HepG2 (cell line): ENCODE results near the gene PPA2. TPM values are rescaled to one million over a fixed set of nuclear protein-coding genes. Genes with fewer than 3 reads are reported as not detected.

ENCODE experiments used
- ATAC-seq: fragments of 200-7000 bp; cut with Tn5 transposase; 3 replicates; pipeline ENCODE4 v1.9.1; 2020; ENCODE audit warnings: mild to moderate bottlenecking, moderate library complexity
- BruUV-seq: library from RNA; stranded (reverse); fragments of 400-500 nt; replicated peaks from 2 replicates; lab custom pipeline; 2021; lab: Mats Ljungman, UMichigan
- CTCF ChIA-PET: fragments of 300-600 bp; formaldehyde crosslinking; extraction: SDS; loops from one replicate; lab custom pipeline; 2021; ENCODE audit warnings: low total read pairs, inconsistent platforms, low intra/inter-chr PET ratio; lab: Yijun Ruan, JAX
- POLR2A ChIA-PET: fragments of 350-600 bp; sonication (Branson Sonifier 250); formaldehyde crosslinking; loops from one replicate; lab custom pipeline; 2020; ENCODE audit warnings: antibody characterized with exemption, inconsistent platforms; lab: Yijun Ruan, JAX
- DNase-seq: peaks from one replicate; pipeline ENCODE4 v3.0.0-alpha.2; 2015; ENCODE audit warnings: low spot score
- FAIRE-seq: peaks from 3 replicates; lab custom pipeline; 2011; peaks lifted over from hg19 to GRCh38; lab: Jason Lieb, UNC
- H2AFZ ChIP-seq: one replicate; pipeline ENCODE4 v1.6.1; 2011; ENCODE audit warnings: low read length, inconsistent platforms
- H3K27ac ChIP-seq: fragments of 300-600 bp; 3 replicates; pipeline ENCODE4 v1.8.0; 2011; ENCODE audit warnings: mixed run types, mild to moderate bottlenecking, mixed read lengths, low read length, inconsistent platforms; ENCODE audit not compliant: insufficient read depth; ENCODE audit errors: extremely low read length
- H3K27me3 ChIP-seq, 2 experiments: fragments of 200-600 bp in 1 of 2; 2 replicates in 1 of 2; 3 replicates in 1 of 2; pipeline versions ENCODE4 v1.6.0 to v1.8.0; 2011; ENCODE audit warnings: low read length in 2 of 2, mild to moderate bottlenecking in 2 of 2, moderate library complexity in 2 of 2, inconsistent platforms in 1 of 2; ENCODE audit not compliant: insufficient read depth in 2 of 2, control insufficient read depth in 1 of 2
- H3K36me3 ChIP-seq, 2 experiments: fragments of 200-600 bp in 1 of 2; replicated peaks in 1 of 2; 2 replicates in 1 of 2; 3 replicates in 1 of 2; pipeline versions ENCODE4 v1.5.1 to v1.8.0; 2011; ENCODE audit warnings: low read length in 2 of 2, inconsistent platforms in 1 of 2; ENCODE audit not compliant: insufficient read depth in 2 of 2, control insufficient read depth in 1 of 2
- H3K4me1 ChIP-seq: 2 replicates; pipeline ENCODE4 v1.5.1; 2012; ENCODE audit warnings: low read length, inconsistent platforms; ENCODE audit not compliant: insufficient read depth
- H3K4me2 ChIP-seq: 2 replicates; pipeline ENCODE4 v1.6.0; 2011; ENCODE audit warnings: low read depth, low read length, inconsistent platforms
- H3K4me3 ChIP-seq, 3 experiments: fragments of 200-600 bp in 1 of 3; sonication (generic), shearing (Covaris generic) in 1 of 3; replicated peaks in 1 of 3; 2 replicates each; pipeline ENCODE4 v1.5.1; 2011 to 2016; ENCODE audit warnings: low read length in 3 of 3, inconsistent platforms in 2 of 3, low read depth in 2 of 3, mild to moderate bottlenecking in 2 of 3, control low read depth in 1 of 3, mixed read lengths in 1 of 3; ENCODE audit not compliant: insufficient read depth in 1 of 3
- H3K79me2 ChIP-seq: one replicate; pipeline ENCODE4 v1.6.1; 2011; ENCODE audit warnings: low read length, inconsistent platforms; ENCODE audit not compliant: insufficient read depth
- H3K9ac ChIP-seq: 2 replicates; pipeline ENCODE4 v1.6.0; 2011; ENCODE audit warnings: mild to moderate bottlenecking, low read depth, low read length, inconsistent platforms; ENCODE audit not compliant: insufficient read depth
- H3K9me3 ChIP-seq: 2 replicates; pipeline ENCODE4 v1.5.1; 2012; ENCODE audit warnings: mild to moderate bottlenecking, low read length
- H4K20me1 ChIP-seq: 2 replicates; pipeline ENCODE4 v1.6.0; 2011; ENCODE audit warnings: inconsistent platforms, mild to moderate bottlenecking, low read length, moderate library complexity; ENCODE audit not compliant: insufficient read depth
- HOXA7 ChIP-seq: sonication (generic); formaldehyde crosslinking; IDR thresholded peaks from 2 replicates; pipeline ENCODE4 v1.8.1; 2022; ENCODE audit warnings: mild to moderate bottlenecking, missing genetic modification reagents, moderate library complexity
- NFE2L2 ChIP-seq: fragments of 150-350 bp; IDR thresholded peaks from 2 replicates; pipeline ENCODE4 v1.6.1; 2014; ENCODE audit warnings: low read length
- PHB2 ChIP-seq: fragments of 450-650 bp; IDR thresholded peaks from 2 replicates; pipeline ENCODE4 v1.6.1; 2018; ENCODE audit not compliant: partially characterized antibody
- ZBTB20 ChIP-seq: sonication (generic); formaldehyde crosslinking; IDR thresholded peaks from 2 replicates; pipeline ENCODE4 v1.8.1; 2023; ENCODE audit warnings: missing genetic modification reagents, low read depth, mild to moderate bottlenecking, borderline replicate concordance
- ZNF256 ChIP-seq: sonication (generic); formaldehyde crosslinking; conservative IDR thresholded peaks from 2 replicates; pipeline ENCODE4 v1.4.0; 2020; ENCODE audit warnings: missing genetic modification reagents
- ZNF260 ChIP-seq: sonication (generic); formaldehyde crosslinking; IDR thresholded peaks from 2 replicates; pipeline ENCODE4 v1.4.0; 2020; ENCODE audit warnings: missing genetic modification reagents, low read depth, mild to moderate bottlenecking, borderline replicate concordance
- ZNF484 ChIP-seq: sonication (generic); formaldehyde crosslinking; IDR thresholded peaks from 2 replicates; pipeline ENCODE4 v1.5.1; 2020; ENCODE audit warnings: mild to moderate bottlenecking, low read depth, missing genetic modification reagents, borderline replicate concordance
- WGBS: methylation state at CpG from one replicate; pipeline ENCODE4 v1.1.6; 2017; ENCODE audit warnings: low lambda C conversion rate; 5-methylcytosine and 5-hydroxymethylcytosine counted together
- in situ Hi-C: cut with HindIII; loops from 2 replicates; pipeline ENCODE4 v1.10.0; 2017; ENCODE audit warnings: low pct_unique_long_range_greater_than_20kb; ENCODE audit not compliant: extremely low pct_ligation_motif_present
- intact Hi-C: fragments of 100-400 bp; cut with micrococcal nuclease; formaldehyde crosslinking; loops from one replicate; pipeline ENCODE4 v1.10.0; 2022; ENCODE audit not compliant: unreplicated experiment
- polyA plus RNA-seq, 8 experiments: library from polyadenylated mRNA; depleted of rRNA in 3 of 8; stranded (reverse) in 7 of 8; unstranded in 1 of 8; fragments of >200 nt; fragmentation: Illumina TruSeq in 4 of 8; extraction: Trizol in 4 of 8; gene quantifications; 2 replicates each; pipeline versions ENCODE4 v1.2.1 to v1.2.3, GENCODE V29; 2011 to 2016; ENCODE audit warnings: low read depth in 4 of 8, missing spikeins in 1 of 8, mixed read lengths in 1 of 8; ENCODE audit not compliant: insufficient read depth in 1 of 8
- total RNA-seq, 5 experiments: library from RNA; depleted of rRNA; stranded (reverse); fragments of >200 nt; fragmentation: Illumina TruSeq; extraction: Trizol; gene quantifications; 2 replicates each; pipeline ENCODE4 v1.2.3, GENCODE V29; 2016; ENCODE audit warnings: low read depth in 1 of 5
- TF ChIP-seq, protein P1 (sequence below): sonication (generic); formaldehyde crosslinking; IDR thresholded peaks from 2 replicates; pipeline ENCODE4 v1.9.0; 2021; ENCODE audit warnings: missing genetic modification reagents, mild to moderate bottlenecking, borderline replicate concordance
- TF ChIP-seq, protein P2 (sequence below): sonication (generic); formaldehyde crosslinking; IDR thresholded peaks from 2 replicates; pipeline ENCODE4 v1.8.1; 2023; ENCODE audit warnings: mild to moderate bottlenecking, moderate library complexity, missing genetic modification reagents

Gene PPA2
- total and polyA plus RNA-seq, 2 of the 13 experiments (the other 11 are each of a cell fraction or from before 2014, with no cell fraction given) = 44.2 to 70.6 TPM

DNA sequence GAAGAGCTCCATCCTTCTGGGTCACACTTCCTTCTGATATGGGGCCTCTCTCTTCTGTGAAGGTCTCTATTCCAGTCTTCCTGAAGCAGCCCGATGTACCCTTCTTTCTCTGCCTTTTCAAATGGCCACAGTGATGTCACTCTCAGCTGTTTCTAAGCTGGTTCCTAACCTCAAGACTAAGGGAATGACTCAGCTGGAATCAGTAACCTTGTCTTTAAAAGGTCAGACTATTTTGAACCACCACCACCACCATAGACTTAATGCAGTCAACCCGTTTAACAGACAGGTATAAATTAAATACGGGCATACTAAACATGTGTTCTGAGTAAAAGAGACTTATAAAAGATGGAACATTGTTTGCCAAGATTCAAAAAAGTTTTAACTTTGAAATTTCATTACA is 121.0 kb downstream of the PPA2 start:
- CTCF ChIA-PET = no interaction called here
- BruUV-seq = no TSS peak
- Histone ChIP-seq H3K79me2 (no peaks in the 10 kb centered on the region), H3K9me3 (no peaks in the 10 kb centered on the region), H3K27me3 (no peaks in the 10 kb centered on the region), H3K4me2 (no peak overlapping the region), H3K36me3 (no peaks in the 10 kb centered on the region), H3K4me3 (no peak overlapping the region), H3K4me1 (peaks cover 17% of the 10 kb centered on the region), H4K20me1 (no peaks in the 10 kb centered on the region), H3K27ac (no peak overlapping the region), H2AFZ (no peak overlapping the region), H3K9ac (no peak overlapping the region)
- POLR2A ChIA-PET = no interaction called here
- 93% methylated on average over 3 of the region's 3 CpGs for WGBS
- intact Hi-C loops = no loop called here
- TF ChIP-seq NFE2L2 = peak; percentile 50; the same call in 1 of the 2 replicates
- TF ChIP-seq, protein P1, sequence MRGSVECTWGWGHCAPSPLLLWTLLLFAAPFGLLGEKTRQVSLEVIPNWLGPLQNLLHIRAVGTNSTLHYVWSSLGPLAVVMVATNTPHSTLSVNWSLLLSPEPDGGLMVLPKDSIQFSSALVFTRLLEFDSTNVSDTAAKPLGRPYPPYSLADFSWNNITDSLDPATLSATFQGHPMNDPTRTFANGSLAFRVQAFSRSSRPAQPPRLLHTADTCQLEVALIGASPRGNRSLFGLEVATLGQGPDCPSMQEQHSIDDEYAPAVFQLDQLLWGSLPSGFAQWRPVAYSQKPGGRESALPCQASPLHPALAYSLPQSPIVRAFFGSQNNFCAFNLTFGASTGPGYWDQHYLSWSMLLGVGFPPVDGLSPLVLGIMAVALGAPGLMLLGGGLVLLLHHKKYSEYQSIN (CRISPR knock-in tag) = no peak
- in situ Hi-C loops = no loop called here
- DNase-seq (no peak), ATAC-seq (no peak), FAIRE-seq (no peak)

DNA sequence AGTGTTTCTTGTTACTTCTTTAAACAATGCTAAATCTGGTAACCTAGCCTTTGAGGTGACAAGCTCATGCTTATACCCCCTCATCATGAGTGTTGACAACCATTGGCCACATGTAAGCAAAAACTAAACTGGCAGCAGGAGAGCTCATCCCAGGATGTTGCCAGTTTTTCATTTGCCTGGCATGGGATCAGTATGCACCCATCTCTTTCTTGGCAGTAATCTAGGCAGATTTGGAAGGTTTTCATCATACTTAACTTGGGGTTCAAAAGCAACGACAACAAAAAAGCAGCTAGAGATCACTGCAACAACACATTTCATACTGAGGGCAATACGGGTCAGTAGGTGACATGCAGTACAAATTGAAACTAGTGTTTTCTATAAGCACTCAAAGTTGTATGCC is 122.0 kb downstream of the PPA2 start:
- in situ Hi-C loops = no loop called here
- H3K9ac ChIP-seq = no peak overlapping the region
- no peak for ATAC-seq
- TF ChIP-seq ZNF260 (CRISPR knock-in tag) = no peak
- TF ChIP-seq ZBTB20 = no peak
- TF ChIP-seq ZNF484 (CRISPR knock-in tag) = no peak
- no peak for TF ChIP-seq HOXA7
- no peak for TF ChIP-seq ZNF256
- no peak for TF ChIP-seq PHB2
- TF ChIP-seq, protein P2, sequence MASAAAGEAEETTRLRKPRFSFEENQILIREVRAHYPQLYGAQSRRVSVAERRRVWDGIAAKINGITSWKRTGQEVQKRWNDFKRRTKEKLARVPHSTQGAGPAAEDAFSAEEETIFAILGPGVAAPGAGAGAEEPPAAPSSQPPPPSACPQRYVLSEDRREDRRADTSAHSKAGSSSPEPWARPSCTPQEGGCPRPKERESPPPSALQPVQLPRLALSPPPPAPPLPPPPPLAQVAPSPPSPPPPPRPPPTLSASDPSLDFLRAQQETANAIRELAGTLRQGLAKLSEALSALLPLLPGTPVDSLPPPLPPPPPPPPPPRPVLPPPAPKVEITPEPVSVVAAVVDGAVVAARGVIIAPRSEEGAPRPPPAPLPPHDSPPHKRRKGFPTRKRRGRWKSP = no peak
- TF ChIP-seq, all 625 proteins: peak for 0
- no peaks in the 10 kb centered on the region for H3K79me2 ChIP-seq
- H3K9me3 ChIP-seq = no peaks in the 10 kb centered on the region
- no peaks in the 10 kb centered on the region for H3K36me3 ChIP-seq
- ChIA-PET POLR2A (no interaction called here), CTCF (no interaction called here)
- no peak overlapping the region for H3K4me2 ChIP-seq
- no peak overlapping the region for H3K27ac ChIP-seq
- intact Hi-C loops = no loop called here
- WGBS = 73% methylated on average over 2 of the region's 2 CpGs
- DNase-seq (no peak), FAIRE-seq (no peak)
- no peak overlapping the region for H2AFZ ChIP-seq
- peaks cover 18% of the 10 kb centered on the region for H3K4me1 ChIP-seq
- H3K4me3 ChIP-seq = no peak overlapping the region
- no peaks in the 10 kb centered on the region for H4K20me1 ChIP-seq
- H3K27me3 ChIP-seq = no peaks in the 10 kb centered on the region
- no TSS peak for BruUV-seq
